GM23338 (cell line): ENCODE measurements around the gene ARHGAP42. TPM values are rescaled to one million over a fixed set of nuclear protein-coding genes. Genes with fewer than 3 reads are reported as not detected.

Experiments used
- ATAC-seq: fragments of 200-7000 bp; cut with Tn5 transposase; 3 replicates; pipeline ENCODE4 v1.9.1; 2020
- DNase-seq: peaks from one replicate; pipeline ENCODE4 v3.0.0-alpha.2; 2015; ENCODE audit warnings: low spot score
- H2AFZ ChIP-seq: fragments of 200-600 bp; sonication (generic); 2 replicates; pipeline ENCODE4 v1.8.0; 2016; ENCODE audit warnings: antibody characterized with exemption, mild to moderate bottlenecking, moderate library complexity
- H3F3A ChIP-seq: fragments of 200-600 bp; sonication (generic); replicated peaks from 2 replicates; pipeline ENCODE4 v1.8.0; 2017; ENCODE audit warnings: antibody characterized with exemption, mixed run types, low read depth
- H3K27ac ChIP-seq: fragments of 200-600 bp; sonication (generic); 2 replicates; pipeline ENCODE4 v1.6.1; 2016; ENCODE audit warnings: low read depth
- H3K27me3 ChIP-seq: fragments of 200-600 bp; sonication (generic); 2 replicates; pipeline ENCODE4 v1.8.0; 2016; ENCODE audit warnings: mild to moderate bottlenecking, mixed run types, moderate library complexity; ENCODE audit not compliant: insufficient read depth
- H3K36me3 ChIP-seq: fragments of 200-600 bp; sonication (generic); 2 replicates; pipeline ENCODE4 v1.8.0; 2016; ENCODE audit warnings: mild to moderate bottlenecking; ENCODE audit not compliant: insufficient read depth
- H3K4me1 ChIP-seq: fragments of 200-600 bp; sonication (generic); 2 replicates; pipeline ENCODE4 v1.8.0; 2016; ENCODE audit warnings: mild to moderate bottlenecking, moderate library complexity; ENCODE audit not compliant: insufficient read depth
- H3K4me2 ChIP-seq: fragments of 200-600 bp; sonication (generic); 2 replicates; pipeline ENCODE4 v1.7.1; 2017; ENCODE audit warnings: mixed run types
- H3K4me3 ChIP-seq: fragments of 200-600 bp; sonication (generic); 2 replicates; pipeline ENCODE4 v1.6.1; 2016; ENCODE audit warnings: mixed run types
- H3K79me2 ChIP-seq: fragments of 200-600 bp; sonication (generic); replicated peaks from 2 replicates; pipeline ENCODE4 v1.8.0; 2017; ENCODE audit warnings: mild to moderate bottlenecking; ENCODE audit not compliant: insufficient read depth
- H3K9me2 ChIP-seq: fragments of 200-600 bp; sonication (generic); 2 replicates; pipeline ENCODE4 v1.8.0; 2017; ENCODE audit not compliant: insufficient read depth
- H4K20me1 ChIP-seq: fragments of 200-600 bp; sonication (generic); replicated peaks from 2 replicates; pipeline ENCODE4 v1.8.0; 2017; ENCODE audit warnings: mild to moderate bottlenecking; ENCODE audit not compliant: insufficient read depth
- H3K27ac Mint-ChIP-seq: 2 replicates; pipeline ENCODE4 v1.8.0; 2020; ENCODE audit warnings: inconsistent platforms, mild to moderate bottlenecking, moderate library complexity, mixed read lengths
- H3K27me3 Mint-ChIP-seq: 3 replicates; pipeline ENCODE4 v1.8.0; 2022; ENCODE audit warnings: low read depth, mild to moderate bottlenecking, moderate library complexity, mixed read lengths, inconsistent platforms; ENCODE audit not compliant: insufficient read depth, poor library complexity
- H3K36me3 Mint-ChIP-seq: 3 replicates; pipeline ENCODE4 v1.8.0; 2021; ENCODE audit warnings: low read depth, mild to moderate bottlenecking, inconsistent platforms, moderate library complexity, mixed read lengths
- H3K4me1 Mint-ChIP-seq: 3 replicates; pipeline ENCODE4 v1.8.0; 2020; ENCODE audit warnings: mild to moderate bottlenecking, inconsistent platforms, mixed read lengths
- H3K4me3 Mint-ChIP-seq: 3 replicates; pipeline ENCODE4 v1.8.0; 2021; ENCODE audit warnings: moderate library complexity, mild to moderate bottlenecking, inconsistent platforms, mixed read lengths
- H3K9me3 Mint-ChIP-seq: 3 replicates; pipeline ENCODE4 v1.8.0; 2020; ENCODE audit warnings: moderate library complexity, mild to moderate bottlenecking, inconsistent platforms, mixed read lengths
- CREB1 ChIP-seq: fragments of 250-450 bp; sonication (Bioruptor Pico); IDR thresholded peaks from 2 replicates; pipeline ENCODE4 v1.5.0; 2020; ENCODE audit warnings: low read depth, mild to moderate bottlenecking, moderate library complexity
- CTCF ChIP-seq, 2 experiments: fragments of 200-600 bp in 1 of 2; sonication (generic) in 1 of 2; conservative IDR thresholded peaks; 2 replicates each; pipeline versions ENCODE4 v1.5.1 to v1.6.1; 2016 to 2017; ENCODE audit warnings: antibody characterized with exemption in 2 of 2, low read depth in 2 of 2, mild to moderate bottlenecking in 2 of 2, moderate library complexity in 1 of 2
- ETS1 ChIP-seq: IDR thresholded peaks from 2 replicates; pipeline ENCODE4 v1.6.1; 2016; ENCODE audit warnings: antibody characterized with exemption
- EZH2 ChIP-seq: fragments of 200-600 bp; sonication (generic); IDR thresholded peaks from one replicate; pipeline ENCODE4 v1.8.0; 2017; ENCODE audit warnings: antibody characterized with exemption, mild to moderate bottlenecking, low read depth; ENCODE audit not compliant: unreplicated experiment
- JUNB ChIP-seq: IDR thresholded peaks from one replicate; pipeline ENCODE4 v1.6.1; 2016; ENCODE audit warnings: antibody characterized with exemption; ENCODE audit not compliant: unreplicated experiment
- NANOG ChIP-seq: IDR thresholded peaks from 2 replicates; pipeline ENCODE4 v1.6.1; 2016; ENCODE audit warnings: antibody characterized with exemption, borderline replicate concordance
- POLR2AphosphoS5 ChIP-seq: IDR thresholded peaks from 2 replicates; pipeline ENCODE4 v1.6.1; 2016; ENCODE audit warnings: antibody characterized with exemption, low read depth
- REST ChIP-seq: IDR thresholded peaks from one replicate; pipeline ENCODE4 v1.6.1; 2018; ENCODE audit warnings: antibody characterized with exemption; ENCODE audit not compliant: unreplicated experiment
- STAT1 ChIP-seq: IDR thresholded peaks from one replicate; pipeline ENCODE4 v1.6.1; 2016; ENCODE audit warnings: antibody characterized with exemption; ENCODE audit not compliant: unreplicated experiment
- ZNF114 ChIP-seq: fragments of 250-450 bp; sonication (Bioruptor Pico); IDR thresholded peaks from 2 replicates; pipeline ENCODE4 v1.5.0; 2020; ENCODE audit warnings: mild to moderate bottlenecking, moderate library complexity
- ZNF331 ChIP-seq: fragments of 250-450 bp; sonication (Bioruptor Pico); IDR thresholded peaks from 2 replicates; pipeline ENCODE4 v1.5.0; 2020; ENCODE audit warnings: low read depth, mild to moderate bottlenecking, moderate library complexity
- ZNF462 ChIP-seq: fragments of 250-450 bp; sonication (Bioruptor Pico); IDR thresholded peaks from 2 replicates; pipeline ENCODE4 v1.5.0; 2020; ENCODE audit warnings: mild to moderate bottlenecking, moderate library complexity
- polyA plus RNA-seq: library from polyadenylated mRNA; unstranded; fragments of >200 nt; fragmentation: Nextera tagmentation; extraction: Ambion mirVana; gene quantifications from 2 replicates; pipeline ENCODE4 v1.2.1, GENCODE V29; 2016
- total RNA-seq: library from RNA; depleted of rRNA; stranded (reverse); fragments of >200 nt; shearing (Covaris generic); gene quantifications from 2 replicates; pipeline ENCODE4 v1.2.3, GENCODE V29; 2014

Gene ARHGAP42
- total and polyA plus RNA-seq, 2 experiments from 2014 or later = 23.7 to 35.7 TPM

GRCh38 chr11:100949443-100949842, 262.4 kb downstream of the ARHGAP42 start:
- Histone ChIP-seq H3K27me3 (no peaks in the 10 kb centered on the region), H3K4me1 (no peaks in the 10 kb centered on the region), H4K20me1 (no peaks in the 10 kb centered on the region), H3K27ac (no peak overlapping the region), H3F3A (no peaks in the 10 kb centered on the region), H3K4me2 (no peak overlapping the region), H3K36me3 (no peaks in the 10 kb centered on the region), H3K79me2 (no peaks in the 10 kb centered on the region), H3K4me3 (no peak overlapping the region), H3K9me2 (no peaks in the 10 kb centered on the region), H2AFZ (no peak overlapping the region)
- Mint-ChIP-seq H3K36me3 (no peaks in the 10 kb centered on the region; the same call in 2 of the 3 replicates), H3K4me1 (no peaks in the 10 kb centered on the region), H3K27me3 (no peaks in the 10 kb centered on the region), H3K9me3 (no peaks in the 10 kb centered on the region), H3K4me3 (no peak overlapping the region), H3K27ac (no peak overlapping the region)
- no peak for TF ChIP-seq POLR2AphosphoS5
- TF ChIP-seq CTCF (conservative IDR thresholded peaks at IDR 0.05; ENCODE audit: low read depth in 2 of 2) = no peak
- no peak for TF ChIP-seq NANOG
- no peak for TF ChIP-seq ZNF114 (CRISPR knock-in tag)
- no peak for TF ChIP-seq JUNB
- TF ChIP-seq ZNF462 (CRISPR knock-in tag) = no peak
- TF ChIP-seq STAT1 = no peak
- TF ChIP-seq ETS1 = no peak
- TF ChIP-seq CREB1 = no peak
- TF ChIP-seq EZH2 = no peak
- TF ChIP-seq ZNF331 (CRISPR knock-in tag) = no peak
- no peak for TF ChIP-seq REST
- DNase-seq (no peak), ATAC-seq (no peak)
